ENCODE results near the gene SLC9A5. TPM values are rescaled to one million over a fixed set of nuclear protein-coding genes. Genes with fewer than 3 reads are reported as not detected.

The SLC9A5 gene
- total and polyA plus RNA-seq, 9 of the 15 experiments (the other 6 are each of a cell fraction or from before 2014, with no cell fraction given) = 0.06 to 3.1 (median 1.2) TPM

- TF ChIP-seq RERE (CRISPR knock-in tag; IDR thresholded peaks at IDR 0.05; ENCODE audit: borderline replicate concordance) (no peak), RBFOX2 (IDR thresholded peaks at IDR 0.05; ENCODE audit: low read depth, low read length) (no peak; the same call in 1 of the 2 replicates), ZNF282 (CRISPR knock-in tag; IDR thresholded peaks at IDR 0.05) (no peak), TFAP4 (CRISPR knock-in tag; IDR thresholded peaks at IDR 0.05; ENCODE audit: borderline replicate concordance) (no peak), MCM5 (IDR thresholded peaks at IDR 0.05; ENCODE audit: low read depth) (no peak), GATA2 (CRISPR knock-in tag; IDR thresholded peaks at IDR 0.05) (no peak), ZNF354B (CRISPR knock-in tag; IDR thresholded peaks at IDR 0.05) (no peak), TGIF2 (CRISPR knock-in tag; IDR thresholded peaks at IDR 0.05) (no peak)
These were observed 38.5 kb upstream of the SLC9A5 start (continued) for GRCh38 chr16:67210069-67210937.

Data from K562 (cell line).